Smooth muscle cell of the pulmonary artery (primary cell): Measurements from ENCODE around the gene SLC40A1. TPM values are rescaled to one million over a fixed set of nuclear protein-coding genes. Genes with fewer than 3 reads are reported as not detected.

Source experiments
- total RNA-seq: library from RNA; depleted of rRNA; stranded (reverse); fragments of >200 nt; gene quantifications from 2 replicates; pipeline ENCODE4 v1.2.3, GENCODE V29; 2014

The SLC40A1 gene
- 27.0 and 53.8 TPM in 2 replicates for total RNA-seq

GRCh38 chr2:189580658-189581353 is at the start of gene SLC40A1:
Gene SLC40A1, minus strand, starts transcription at chr2:189580786. Its CDS starts 326 bp downstream, at chr2:189580460.

Other genes starting within 250 kb of the SLC40A1 start
- gene WDR75, start 139.3 kb downstream of the SLC40A1 start, total RNA-seq: 48.7 and 61.3 TPM in 2 replicates
- 47.7 and 63.3 TPM in 2 replicates for gene ASNSD1, start 80.7 kb upstream of the SLC40A1 start, total RNA-seq
- 4.3 and 7.0 TPM in 2 replicates for gene ANKAR, start 93.9 kb upstream of the SLC40A1 start, total RNA-seq
- 6.5 and 7.0 TPM in 2 replicates for gene OSGEPL1, start 182.0 kb upstream of the SLC40A1 start, total RNA-seq
- 46.7 and 54.2 TPM in 2 replicates for gene ORMDL1, start 203.6 kb upstream of the SLC40A1 start, total RNA-seq
- 16.5 and 18.2 TPM in 2 replicates for gene PMS1, start 203.7 kb upstream of the SLC40A1 start, total RNA-seq